Skin epidermis (tissue), 12 donors: ENCODE data around the gene BATF2.
"Not testable (repeated sequence)": the region's sequence is repeated elsewhere in the genome, so short reads cannot be mapped to it uniquely, and the experiment has no call there.

Experiments used
- H3K27ac ChIP-seq, 21 experiments: fragments of 200-600 bp; sonication (generic) in 11 of 21; one replicate each; pipeline ENCODE4 v1.5.0; 2020; ENCODE audit warnings: mild to moderate bottlenecking in 3 of 21, inconsistent platforms in 2 of 21, moderate library complexity in 2 of 21
- H3K4me3 ChIP-seq, 7 experiments: fragments of 200-600 bp; sonication (generic) in 2 of 7; one replicate each; pipeline ENCODE4 v1.5.0; 2020; ENCODE audit warnings: inconsistent platforms in 2 of 7, mild to moderate bottlenecking in 2 of 7, moderate library complexity in 1 of 7

Gene BATF2

GRCh38 chr11:64996710-64997380 is at the start of gene BATF2:
Gene BATF2, minus strand, starts transcription at chr11:64996971. Its CDS starts 57 bp downstream, at chr11:64996914.
- Histone ChIP-seq H3K27ac (peak within 1 kb of the TSS in 11 of 21 experiments; percentile 16 to 69 (median 35)), H3K4me3 (peak within 1 kb of the TSS in 6 of 7 experiments; percentile 3 to 29 (median 18))

GRCh38 chr11:65045728-65046127 is 49.0 kb upstream of the BATF2 start:
- Histone ChIP-seq H3K27ac (no peak overlapping the region), H3K4me3 (no peak overlapping the region)

GRCh38 chr11:65045061-65045460 is 48.3 kb upstream of the BATF2 start:
- Histone ChIP-seq H3K27ac (no peak overlapping the region), H3K4me3 (no peak overlapping the region)

GRCh38 chr11:65043881-65044501 is 47.2 kb upstream of the BATF2 start:
- Histone ChIP-seq H3K27ac (peak overlapping the region in 1 of 21 experiments; percentile 7), H3K4me3 (no peak overlapping the region)

GRCh38 chr11:65042891-65043290 is 46.1 kb upstream of the BATF2 start:
- H3K27ac ChIP-seq, result no peak overlapping the region
- no peak overlapping the region for H3K4me3 ChIP-seq

- H3K27ac ChIP-seq, result peak within 1 kb of the TSS in 20 of 21 experiments; percentile 72 to 97 (median 86)
- peak within 1 kb of the TSS; percentile 58 to 91 (median 80) for H3K4me3 ChIP-seq
Observed at GRCh38 chr11:65040847-65041622, 44.3 kb upstream of the BATF2 start, which contains the start of gene SAC3D1. Gene SAC3D1, plus strand, starts transcription at chr11:65041210. Its CDS starts 83 bp downstream, at chr11:65041293.

GRCh38 chr11:65040520-65040846 is 43.7 kb upstream of the BATF2 start:
- H3K4me3 ChIP-seq, result peak overlapping the region; percentile 58 to 91 (median 80)
- peak overlapping the region in 20 of 21 experiments; percentile 72 to 97 (median 86) for H3K27ac ChIP-seq

- Histone ChIP-seq H3K4me3 (no peak overlapping the region), H3K27ac (no peak overlapping the region)
Observed at GRCh38 chr11:65036931-65037330, 40.2 kb upstream of the BATF2 start.

- Histone ChIP-seq H3K27ac (no peak overlapping the region), H3K4me3 (no peak overlapping the region)
Observed at GRCh38 chr11:65035579-65035978, 38.8 kb upstream of the BATF2 start.

GRCh38 chr11:65034423-65034822 is 37.7 kb upstream of the BATF2 start:
- no peak overlapping the region for H3K4me3 ChIP-seq
- no peak overlapping the region for H3K27ac ChIP-seq

GRCh38 chr11:65032216-65032615 is 35.4 kb upstream of the BATF2 start:
- no peak overlapping the region for H3K4me3 ChIP-seq
- no peak overlapping the region for H3K27ac ChIP-seq

GRCh38 chr11:65027213-65028067 is 30.7 kb upstream of the BATF2 start, which contains the start of gene SNX15:
Gene SNX15, plus strand, starts transcription at chr11:65027439. Its CDS starts 99 bp downstream, at chr11:65027538.
- Histone ChIP-seq H3K4me3 (peak within 1 kb of the TSS; percentile 29 to 55 (median 43)), H3K27ac (peak within 1 kb of the TSS in 20 of 21 experiments; percentile 61 to 95 (median 83))

GRCh38 chr11:65026810-65027209 is 30.0 kb upstream of the BATF2 start:
- peak overlapping the region in 17 of 21 experiments; percentile 72 to 95 (median 84) for H3K27ac ChIP-seq
- H3K4me3 ChIP-seq, result peak overlapping the region in 6 of 7 experiments; percentile 29 to 55 (median 48)

- H3K27ac ChIP-seq, H3K4me3 ChIP-seq: not testable (repeated sequence)
Observed at GRCh38 chr11:65023502-65023901, 26.7 kb upstream of the BATF2 start.

GRCh38 chr11:65021509-65021908 is 24.7 kb upstream of the BATF2 start:
- Histone ChIP-seq H3K27ac (no peak overlapping the region), H3K4me3 (no peak overlapping the region)

- Histone ChIP-seq H3K4me3 (no peak overlapping the region), H3K27ac (no peak overlapping the region)
Observed at GRCh38 chr11:65021003-65021402, 24.2 kb upstream of the BATF2 start.

- peak overlapping the region in 1 of 21 experiments; percentile 26 for H3K27ac ChIP-seq
- H3K4me3 ChIP-seq, result no peak overlapping the region
Observed at GRCh38 chr11:65019824-65020223, 23.1 kb upstream of the BATF2 start.

GRCh38 chr11:65017937-65018336 is 21.2 kb upstream of the BATF2 start:
- no peak overlapping the region for H3K27ac ChIP-seq
- no peak overlapping the region for H3K4me3 ChIP-seq

GRCh38 chr11:65016705-65017104 is 19.9 kb upstream of the BATF2 start:
- H3K27ac ChIP-seq, result peak overlapping the region in 2 of 21 experiments; percentile 11 to 26
- H3K4me3 ChIP-seq, result no peak overlapping the region
